ENCODE measurements around the gene PNKD.

- TF ChIP-seq CTCF (IDR thresholded peaks at IDR 0.05) (no peak), POLR2A (IDR thresholded peaks at IDR 0.05) (no peak)
Measured at GRCh38 chr2:218274586-218274985, 4.3 kb downstream of the PNKD start.
